ENCODE data around the gene JCHAIN. TPM values are rescaled to one million over a fixed set of nuclear protein-coding genes. Genes with fewer than 3 reads are reported as not detected.

JCHAIN gene
- total RNA-seq, 4 donors from 2014 or later: 6.6 to 23.0 (median 6.8) TPM; not detected in 1

- no peak for TF ChIP-seq CTCF (IDR thresholded peaks at IDR 0.05; ENCODE audit: low read depth)
Measured at GRCh38 chr4:70608324-70608723, 58.0 kb downstream of the JCHAIN start.

GRCh38 chr4:70607334-70607853 lies 58.9 kb downstream of the JCHAIN start:
- TF ChIP-seq CTCF (IDR thresholded peaks at IDR 0.05; ENCODE audit: low read depth): no peak

GRCh38 chr4:70606459-70606858 lies 59.8 kb downstream of the JCHAIN start:
- no peak for TF ChIP-seq CTCF (IDR thresholded peaks at IDR 0.05; ENCODE audit: low read depth)

Small RNAs within 50 kb of the gene (small RNA-seq; reads per million reads assigned to genes)
- not detected for gene RNU6-520P
- gene RNU6-784P: not detected

Other genes with a start within 250 kb of the JCHAIN start
- not detected for gene MUC7, start 194.3 kb downstream of the JCHAIN start, total RNA-seq
- gene AMTN, start 147.9 kb downstream of the JCHAIN start, total RNA-seq: not detected
- gene AMBN, start 74.3 kb downstream of the JCHAIN start, total RNA-seq: not detected
- gene ENAM, start 37.8 kb downstream of the JCHAIN start, total RNA-seq: under 1 TPM in 1 of 4 donors, not detected in 3; 0.16 TPM
- 10 to 100 TPM; 12.2 to 26.1 (median 16.1) TPM for gene UTP3, start 22.0 kb upstream of the JCHAIN start, total RNA-seq
- gene RUFY3, start 55.5 kb upstream of the JCHAIN start, total RNA-seq: 10 to 100 TPM; 47.1 to 75.3 (median 58.6) TPM
- gene GRSF1, start 173.4 kb upstream of the JCHAIN start, total RNA-seq: 10 to 100 TPM; 52.2 to 71.6 (median 56.3) TPM
- 10 to 100 TPM; 10.9 to 23.6 (median 18.8) TPM for gene MOB1B, start 235.9 kb upstream of the JCHAIN start, total RNA-seq

Measured in subcutaneous adipose tissue (tissue), 4 donors.